Neural cell (in vitro differentiated cells): ENCODE measurements around the gene TK2.

Experiments used
- EZH2 ChIP-seq: fragments of 200-600, 300-800 bp; shearing (Covaris generic), sonication (generic); IDR thresholded peaks from 2 replicates; pipeline ENCODE4 v1.6.1; 2014; ENCODE audit warnings: antibody characterized with exemption, low read length, borderline replicate concordance, mild to moderate bottlenecking; ENCODE audit not compliant: insufficient read depth, poor library complexity, severe bottlenecking
- POLR2AphosphoS5 ChIP-seq: IDR thresholded peaks from 2 replicates; pipeline ENCODE4 v1.6.1; 2012
- TAF1 ChIP-seq: IDR thresholded peaks from 2 replicates; pipeline ENCODE4 v1.6.1; 2012; ENCODE audit warnings: low read depth
- TF ChIP-seq, protein P1 (sequence below): fragments of 450-650 bp; IDR thresholded peaks from 2 replicates; pipeline ENCODE4 v1.5.1; 2014; ENCODE audit warnings: antibody characterized with exemption, mild to moderate bottlenecking, moderate library complexity; ENCODE audit not compliant: poor library complexity, severe bottlenecking
- TF ChIP-seq, protein P2 (sequence below): IDR thresholded peaks from 2 replicates; pipeline ENCODE4 v1.6.1; 2012; ENCODE audit warnings: borderline replicate concordance

GRCh38 chr16:66536525-66536924 is 13.4 kb downstream of the TK2 start:
- TF ChIP-seq, protein P1, sequence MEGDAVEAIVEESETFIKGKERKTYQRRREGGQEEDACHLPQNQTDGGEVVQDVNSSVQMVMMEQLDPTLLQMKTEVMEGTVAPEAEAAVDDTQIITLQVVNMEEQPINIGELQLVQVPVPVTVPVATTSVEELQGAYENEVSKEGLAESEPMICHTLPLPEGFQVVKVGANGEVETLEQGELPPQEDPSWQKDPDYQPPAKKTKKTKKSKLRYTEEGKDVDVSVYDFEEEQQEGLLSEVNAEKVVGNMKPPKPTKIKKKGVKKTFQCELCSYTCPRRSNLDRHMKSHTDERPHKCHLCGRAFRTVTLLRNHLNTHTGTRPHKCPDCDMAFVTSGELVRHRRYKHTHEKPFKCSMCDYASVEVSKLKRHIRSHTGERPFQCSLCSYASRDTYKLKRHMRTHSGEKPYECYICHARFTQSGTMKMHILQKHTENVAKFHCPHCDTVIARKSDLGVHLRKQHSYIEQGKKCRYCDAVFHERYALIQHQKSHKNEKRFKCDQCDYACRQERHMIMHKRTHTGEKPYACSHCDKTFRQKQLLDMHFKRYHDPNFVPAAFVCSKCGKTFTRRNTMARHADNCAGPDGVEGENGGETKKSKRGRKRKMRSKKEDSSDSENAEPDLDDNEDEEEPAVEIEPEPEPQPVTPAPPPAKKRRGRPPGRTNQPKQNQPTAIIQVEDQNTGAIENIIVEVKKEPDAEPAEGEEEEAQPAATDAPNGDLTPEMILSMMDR = no peak
- TF ChIP-seq EZH2 (no peak), TAF1 (no peak), POLR2AphosphoS5 (no peak)
- TF ChIP-seq, protein P2, sequence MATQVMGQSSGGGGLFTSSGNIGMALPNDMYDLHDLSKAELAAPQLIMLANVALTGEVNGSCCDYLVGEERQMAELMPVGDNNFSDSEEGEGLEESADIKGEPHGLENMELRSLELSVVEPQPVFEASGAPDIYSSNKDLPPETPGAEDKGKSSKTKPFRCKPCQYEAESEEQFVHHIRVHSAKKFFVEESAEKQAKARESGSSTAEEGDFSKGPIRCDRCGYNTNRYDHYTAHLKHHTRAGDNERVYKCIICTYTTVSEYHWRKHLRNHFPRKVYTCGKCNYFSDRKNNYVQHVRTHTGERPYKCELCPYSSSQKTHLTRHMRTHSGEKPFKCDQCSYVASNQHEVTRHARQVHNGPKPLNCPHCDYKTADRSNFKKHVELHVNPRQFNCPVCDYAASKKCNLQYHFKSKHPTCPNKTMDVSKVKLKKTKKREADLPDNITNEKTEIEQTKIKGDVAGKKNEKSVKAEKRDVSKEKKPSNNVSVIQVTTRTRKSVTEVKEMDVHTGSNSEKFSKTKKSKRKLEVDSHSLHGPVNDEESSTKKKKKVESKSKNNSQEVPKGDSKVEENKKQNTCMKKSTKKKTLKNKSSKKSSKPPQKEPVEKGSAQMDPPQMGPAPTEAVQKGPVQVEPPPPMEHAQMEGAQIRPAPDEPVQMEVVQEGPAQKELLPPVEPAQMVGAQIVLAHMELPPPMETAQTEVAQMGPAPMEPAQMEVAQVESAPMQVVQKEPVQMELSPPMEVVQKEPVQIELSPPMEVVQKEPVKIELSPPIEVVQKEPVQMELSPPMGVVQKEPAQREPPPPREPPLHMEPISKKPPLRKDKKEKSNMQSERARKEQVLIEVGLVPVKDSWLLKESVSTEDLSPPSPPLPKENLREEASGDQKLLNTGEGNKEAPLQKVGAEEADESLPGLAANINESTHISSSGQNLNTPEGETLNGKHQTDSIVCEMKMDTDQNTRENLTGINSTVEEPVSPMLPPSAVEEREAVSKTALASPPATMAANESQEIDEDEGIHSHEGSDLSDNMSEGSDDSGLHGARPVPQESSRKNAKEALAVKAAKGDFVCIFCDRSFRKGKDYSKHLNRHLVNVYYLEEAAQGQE = no peak
